GM18499 (cell line): ENCODE results near the gene ESR2.

Experiments used
- ATAC-seq: cut with Tn5 transposase; IDR thresholded peaks from one replicate; pipeline ENCODE4 v1.9.1; 2021; ENCODE audit warnings: moderate number of reproducible peaks; ENCODE audit not compliant: insufficient read depth, unreplicated experiment

ESR2 gene

DNA sequence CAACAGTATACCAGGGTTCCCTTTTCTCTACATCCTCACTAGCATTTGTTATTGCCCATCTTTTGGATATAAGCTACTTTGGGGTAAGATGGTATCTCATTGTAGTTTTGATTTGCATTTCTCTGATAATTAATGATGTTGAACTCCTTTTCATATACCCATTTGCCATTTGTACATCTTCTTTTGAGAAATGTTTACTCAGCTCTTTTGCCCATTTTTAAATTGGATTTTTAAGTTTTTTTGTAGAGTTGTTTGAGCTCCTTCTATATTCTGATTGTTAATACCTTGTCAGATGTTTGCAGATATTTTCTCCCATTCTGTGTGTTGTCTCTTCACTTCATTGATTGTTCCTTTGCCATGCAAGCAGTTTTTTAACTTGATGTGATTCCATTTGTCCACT, 22.2 kb downstream of the ESR2 start:
- no peak for ATAC-seq

DNA sequence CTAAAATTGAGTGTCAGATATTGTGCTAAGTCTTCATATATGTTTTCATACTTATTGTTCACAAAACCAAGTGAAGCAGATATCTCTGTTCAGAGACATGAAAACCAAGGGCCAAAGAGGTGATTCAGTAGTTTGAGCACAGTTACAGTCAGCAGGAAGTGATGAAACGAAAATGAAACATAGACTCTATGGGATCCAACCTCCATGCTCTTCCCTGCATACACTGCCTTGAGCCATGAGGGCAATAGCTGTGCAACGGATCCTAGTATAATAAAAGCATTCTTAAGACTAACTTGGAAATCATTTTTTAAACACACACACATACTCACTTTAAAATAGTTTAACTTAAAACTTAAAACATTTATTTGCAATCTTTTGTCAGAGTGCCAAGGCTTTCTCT, 27.9 kb downstream of the ESR2 start:
- no peak for ATAC-seq

DNA sequence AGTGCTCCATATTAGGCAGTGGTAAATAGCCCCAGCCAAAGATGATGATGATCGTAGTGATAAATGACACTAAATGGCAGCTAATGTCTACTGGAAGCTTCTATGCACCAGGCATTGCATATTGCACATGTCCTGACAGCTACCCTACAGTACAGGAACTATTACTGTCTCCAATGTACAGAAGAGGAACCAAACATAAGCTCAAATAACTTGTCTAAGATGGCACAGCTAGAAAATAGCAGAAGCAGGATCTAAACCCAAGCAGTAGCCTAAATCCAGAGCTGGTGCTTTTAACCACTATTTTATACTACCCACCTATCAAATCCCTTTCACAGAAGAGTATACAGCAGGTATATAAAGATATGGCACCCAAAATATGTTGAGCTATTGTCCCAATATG, 28.9 kb downstream of the ESR2 start:
- no peak for ATAC-seq

DNA sequence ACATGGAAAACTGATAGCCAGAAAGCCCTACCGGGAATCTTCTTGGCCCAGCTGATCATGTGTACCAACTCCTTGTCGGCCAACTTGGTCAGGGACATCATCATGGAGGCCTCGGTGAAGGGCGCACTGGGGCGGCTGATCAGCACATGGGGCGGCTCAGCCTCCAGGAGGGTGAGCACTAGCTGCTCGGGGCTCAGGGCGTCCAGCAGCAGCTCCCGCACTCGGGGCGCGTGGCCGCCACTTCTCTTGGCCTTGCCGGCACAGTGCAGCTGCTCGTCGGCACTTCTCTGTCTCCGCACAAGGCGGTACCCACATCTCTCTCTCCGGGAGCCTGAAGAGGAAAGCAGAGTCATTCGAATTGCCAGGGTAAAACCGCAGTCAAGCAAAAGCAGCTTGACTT, 33.8 kb downstream of the ESR2 start:
- ATAC-seq, result no peak

DNA sequence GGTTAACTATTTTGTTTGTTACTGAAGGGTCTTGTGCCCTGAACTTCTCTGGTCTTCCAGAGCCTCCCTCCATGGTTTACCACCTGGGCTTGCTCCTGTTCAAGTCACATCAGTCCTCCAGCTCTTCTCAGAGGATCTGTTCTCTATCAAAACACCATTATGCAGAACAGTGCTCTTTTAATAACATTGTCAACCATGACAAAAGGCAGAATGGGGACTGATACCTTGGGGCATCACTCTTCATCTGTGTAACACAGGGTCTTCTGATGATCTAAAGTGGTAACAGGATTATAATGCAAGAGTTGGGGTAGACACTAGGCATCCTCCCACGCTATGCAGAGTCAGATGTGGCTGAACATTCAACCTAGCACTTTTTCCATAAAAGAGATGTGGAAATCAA, 38.4 kb downstream of the ESR2 start:
- ATAC-seq, result no peak

DNA sequence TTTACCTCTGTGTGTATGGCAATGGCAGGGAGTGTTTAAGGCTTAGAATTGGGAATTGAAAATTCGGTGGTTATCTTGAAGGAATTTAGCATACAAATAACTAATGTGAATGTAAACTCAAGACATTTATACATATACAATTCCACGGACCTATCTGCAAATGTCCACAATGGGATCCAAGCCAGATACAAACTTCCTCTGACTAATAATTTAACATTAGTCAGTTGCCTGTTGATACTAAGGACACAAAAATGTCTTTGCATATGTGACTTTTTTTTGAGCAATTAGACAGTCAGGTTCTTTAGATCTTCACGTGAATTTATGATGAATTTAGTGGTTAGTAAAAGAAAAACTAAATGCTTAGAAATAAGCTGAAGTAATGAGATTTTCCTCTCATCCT, 40.5 kb downstream of the ESR2 start:
- ATAC-seq, result no peak

DNA sequence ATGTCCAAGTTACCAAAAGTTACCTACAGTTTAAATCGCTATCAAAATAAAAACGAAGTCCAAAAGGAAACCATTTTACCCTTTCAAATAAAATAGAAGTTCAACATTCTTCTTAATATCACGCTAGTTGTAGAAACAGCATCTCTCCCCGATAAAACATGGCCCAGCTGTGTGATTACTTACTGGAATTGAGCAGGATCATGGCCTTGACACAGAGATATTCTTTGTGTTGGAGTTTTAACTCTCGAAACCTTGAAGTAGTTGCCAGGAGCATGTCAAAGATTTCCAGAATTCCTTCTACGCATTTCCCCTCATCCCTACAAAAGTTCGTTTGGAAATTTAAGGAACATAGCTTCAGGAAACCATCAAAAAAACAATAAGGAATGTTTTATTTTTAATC, 44.8 kb downstream of the ESR2 start:
- ATAC-seq, result no peak

DNA sequence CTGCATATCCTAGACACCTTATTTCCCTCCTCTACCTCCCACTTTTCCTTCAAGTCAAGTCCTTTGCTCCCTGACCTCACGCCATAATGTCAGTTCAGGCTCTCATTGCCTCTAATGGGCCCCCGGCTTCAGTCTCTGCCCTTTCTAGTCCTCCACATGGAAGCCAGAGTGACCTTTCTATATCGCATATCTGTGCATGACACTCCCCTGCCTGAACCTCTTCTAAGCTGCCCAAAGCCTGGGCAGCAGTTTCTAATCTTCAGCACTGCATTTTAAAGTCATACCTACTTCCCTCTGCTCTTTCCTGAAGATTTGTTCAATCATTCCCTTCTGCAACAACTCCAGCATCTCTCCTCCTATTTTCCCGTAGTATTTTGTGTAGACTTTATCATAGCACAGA, 45.5 kb downstream of the ESR2 start:
- no peak for ATAC-seq

DNA sequence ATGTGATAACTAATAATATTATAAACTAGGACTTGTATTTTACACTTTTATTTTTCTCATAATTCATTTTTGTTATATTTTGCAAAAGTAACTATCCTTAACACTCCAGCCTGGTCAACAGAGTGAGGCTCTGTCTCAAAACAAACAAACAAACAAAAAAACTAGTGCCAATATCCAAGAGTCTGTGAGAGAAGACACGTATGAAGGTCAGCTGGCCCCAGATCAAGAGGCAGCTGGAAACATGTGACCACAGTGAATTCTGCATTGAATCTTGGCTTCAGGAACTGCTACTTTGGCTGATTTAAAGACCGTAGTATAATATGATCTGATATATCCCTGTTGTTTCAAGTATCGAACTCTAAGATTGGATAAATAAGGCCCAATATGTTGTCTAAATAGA, 47.0 kb downstream of the ESR2 start:
- no peak for ATAC-seq

DNA sequence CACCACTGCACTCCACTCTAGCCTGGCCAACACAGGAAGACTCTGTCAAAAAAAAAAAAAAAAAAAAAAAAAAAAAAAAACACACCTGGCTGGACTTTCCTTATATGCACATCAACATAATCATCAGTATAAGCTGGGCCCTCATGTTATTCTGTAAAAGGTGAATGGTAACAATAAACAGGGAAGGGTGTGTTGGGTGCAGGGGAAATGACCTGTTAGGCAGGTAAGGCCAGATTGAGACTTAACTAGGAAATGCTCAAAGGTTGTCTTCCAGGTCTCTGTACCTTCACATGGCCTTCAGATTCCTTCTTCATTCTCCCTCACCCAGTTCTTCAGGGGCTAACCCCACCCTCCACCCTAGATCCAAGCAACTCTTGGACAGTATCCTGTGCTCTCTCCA, 47.5 kb downstream of the ESR2 start:
- no peak for ATAC-seq

DNA sequence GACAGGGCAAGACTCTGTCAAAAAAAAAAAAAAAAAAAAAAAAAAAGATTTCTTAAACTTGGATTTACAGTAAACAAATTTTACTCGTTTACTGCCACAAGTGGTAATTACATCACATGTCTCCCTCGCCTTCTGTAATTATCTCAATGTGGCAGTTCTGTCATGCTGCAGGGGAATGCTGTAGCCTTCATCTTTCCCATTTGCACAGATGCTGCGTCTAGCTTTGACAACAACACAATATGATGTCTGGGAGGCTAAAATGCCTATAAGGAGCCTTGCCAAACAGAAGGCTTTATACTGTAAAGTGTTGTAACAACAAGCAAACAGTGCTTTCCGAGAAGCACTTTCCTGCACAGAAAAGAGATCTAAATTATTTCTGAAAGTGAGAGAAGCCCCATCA, 48.7 kb downstream of the ESR2 start:
- no peak for ATAC-seq

DNA sequence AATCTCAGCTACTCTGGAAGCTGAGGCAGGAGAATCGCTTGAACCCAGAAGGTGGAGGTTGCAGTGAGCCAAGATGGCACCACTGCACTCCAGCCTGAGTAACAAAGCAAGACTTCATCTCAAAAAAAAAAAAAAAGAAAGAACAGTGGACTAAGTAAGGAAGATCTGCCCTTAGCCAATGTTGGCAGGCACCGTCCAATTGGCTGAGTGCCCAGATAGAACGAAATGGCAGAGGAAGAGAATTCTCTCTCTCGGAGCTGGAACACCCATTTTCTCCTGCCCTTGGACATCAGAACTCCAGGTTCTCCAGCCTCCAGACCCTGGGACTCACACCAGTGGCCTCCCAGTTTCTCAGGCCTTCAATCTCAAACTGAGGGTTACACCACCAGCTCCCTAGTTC, 49.9 kb downstream of the ESR2 start:
- ATAC-seq, result no peak

DNA sequence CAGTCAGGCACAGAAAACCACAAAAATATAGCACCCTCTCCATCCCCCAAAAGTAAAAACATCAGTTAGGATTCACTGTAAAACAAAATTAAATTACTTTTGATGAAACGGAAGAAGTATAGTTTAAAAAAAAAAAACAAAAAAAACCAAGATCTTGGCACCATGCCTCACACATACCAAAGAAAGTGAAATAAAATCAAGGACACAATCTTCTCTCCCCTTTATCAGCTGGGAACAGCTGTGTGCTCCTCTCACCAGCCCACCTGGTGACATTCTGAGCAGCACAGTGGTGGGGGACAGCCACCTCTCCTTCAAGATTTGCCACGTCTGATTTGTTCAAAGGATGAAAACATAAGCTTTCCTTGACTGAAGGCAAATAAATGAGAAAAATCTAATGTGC, 55.5 kb downstream of the ESR2 start:
- ATAC-seq, result no peak

DNA sequence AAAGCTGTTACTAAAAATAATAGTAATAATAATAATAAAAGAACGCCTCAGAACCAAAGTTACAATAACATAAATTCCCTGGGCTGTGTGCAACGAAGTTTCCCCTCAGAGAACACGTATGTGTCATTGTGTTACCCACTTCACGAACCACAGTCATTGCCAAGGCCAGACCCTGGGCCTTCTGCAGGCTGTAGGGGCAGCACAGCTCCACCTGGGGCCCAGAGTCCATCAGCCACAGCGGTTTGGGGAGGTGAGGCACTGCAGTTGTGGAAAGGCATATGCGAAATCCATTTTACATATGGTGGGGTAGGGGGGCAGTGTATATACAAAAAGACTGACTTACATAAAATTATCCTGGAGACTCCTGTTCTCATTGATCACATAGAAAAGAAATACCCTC, 56.1 kb downstream of the ESR2 start:
- no peak for ATAC-seq

DNA sequence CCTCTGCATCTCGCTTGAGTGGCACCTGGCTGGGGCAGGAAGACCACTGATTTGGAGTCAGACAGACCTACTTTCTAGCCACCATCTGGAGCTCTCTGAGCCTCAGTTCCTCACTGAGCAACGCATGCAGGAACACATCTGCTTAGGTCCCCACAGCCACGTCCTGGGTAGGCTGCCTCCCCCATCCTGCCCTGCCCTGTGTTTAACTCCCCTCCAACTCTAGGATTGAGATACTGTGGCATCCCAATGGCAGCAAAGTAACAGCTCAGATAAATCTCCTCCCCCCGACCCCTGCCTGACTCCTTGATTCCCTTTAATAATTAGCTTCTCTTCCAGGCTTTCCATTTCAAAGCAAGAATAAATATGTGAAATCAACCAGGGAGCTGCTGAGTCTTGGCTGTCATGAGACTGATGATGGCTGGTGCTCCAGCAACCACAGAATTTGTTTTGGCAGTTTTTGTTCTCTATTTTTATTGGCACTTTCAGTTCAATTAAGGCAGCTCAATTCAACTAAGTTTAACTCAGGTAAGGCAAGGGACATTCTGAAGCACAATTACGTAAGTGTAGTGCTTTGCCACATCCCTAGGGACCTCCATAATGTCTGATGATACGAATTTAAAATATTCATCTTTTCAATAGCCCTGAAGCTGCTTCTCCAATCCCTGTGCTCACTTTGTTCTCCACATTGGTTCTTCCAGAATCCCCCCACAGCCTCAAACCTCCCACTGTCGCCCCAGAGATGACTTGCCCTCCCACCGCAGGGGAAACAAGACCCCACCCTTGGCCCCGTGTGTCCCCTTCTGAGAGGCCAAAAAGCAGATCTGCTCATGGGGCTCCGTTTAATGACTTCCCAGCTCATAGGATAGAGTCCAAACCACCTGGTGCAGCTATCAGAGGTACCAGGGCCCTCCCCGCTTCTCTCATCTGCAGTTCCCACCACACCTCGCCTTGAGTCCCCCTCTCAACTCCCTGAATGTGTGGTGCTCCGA, 58.2 kb downstream of the ESR2 start:
- ATAC-seq, result peak; percentile 54

DNA sequence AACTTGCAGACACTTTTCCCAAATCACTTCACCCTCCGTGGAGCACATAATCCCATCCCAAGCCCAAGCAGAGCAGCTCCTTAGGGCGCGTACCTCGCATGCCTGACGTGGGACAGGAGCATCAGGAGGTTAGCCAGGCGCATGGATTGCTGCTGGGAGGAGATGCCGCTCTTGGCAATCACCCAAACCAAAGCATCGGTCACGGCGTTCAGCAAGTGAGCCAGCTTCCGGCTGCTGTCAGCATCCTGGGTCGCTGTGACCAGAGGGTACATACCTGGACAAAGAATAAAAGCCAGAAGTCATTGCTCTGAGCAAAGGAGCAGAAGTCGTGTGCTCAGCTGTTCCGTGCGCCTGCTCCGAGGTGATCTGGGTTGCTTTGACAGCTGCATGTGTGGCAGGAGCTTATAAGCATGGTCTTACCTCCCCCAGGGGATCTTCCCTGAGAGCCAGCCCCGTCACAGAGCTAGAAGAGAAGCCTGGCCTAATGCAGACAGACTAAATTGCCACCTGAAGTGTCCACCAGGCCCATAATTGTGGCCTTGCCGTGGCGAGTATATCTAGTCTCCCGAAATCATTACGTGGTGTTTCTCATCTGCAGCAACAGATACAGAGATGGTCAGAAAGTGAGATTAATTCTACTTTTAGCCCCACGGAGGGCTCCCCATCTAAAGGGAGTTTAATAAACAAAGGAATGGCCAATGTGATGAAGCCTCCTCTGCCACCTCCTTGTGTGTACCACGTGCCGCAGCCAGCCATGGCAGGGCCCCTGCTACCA, 59.1 kb downstream of the ESR2 start:
- no peak for ATAC-seq

DNA sequence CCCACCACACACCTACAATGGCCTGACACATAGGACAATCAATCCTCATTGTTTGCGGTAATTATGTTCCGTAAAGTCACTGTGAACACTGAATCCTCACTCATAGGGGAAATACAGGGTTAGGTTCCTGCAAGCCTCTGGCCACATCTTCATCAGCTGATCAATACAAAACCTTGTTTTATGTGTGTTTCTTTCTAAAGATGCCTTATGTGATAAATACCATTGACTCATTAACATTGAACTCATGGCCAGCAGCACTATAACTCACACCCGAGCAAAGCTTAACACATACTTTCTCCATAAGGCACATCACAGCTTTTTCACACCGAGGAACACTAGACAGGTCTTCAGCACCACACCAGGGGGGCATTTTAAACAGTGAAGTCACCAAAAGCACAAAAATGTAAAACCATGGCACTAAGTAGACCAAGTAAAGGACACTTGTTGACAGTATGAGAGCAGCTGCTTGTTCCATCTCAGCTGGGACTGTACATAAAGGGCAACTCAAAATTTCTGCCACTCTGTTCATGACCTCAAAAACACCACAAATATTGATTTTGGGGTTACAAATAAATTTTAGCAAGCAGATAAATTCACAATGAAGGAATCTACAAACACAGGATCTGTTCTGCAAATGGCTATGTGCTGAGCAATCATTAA, 60.5 kb downstream of the ESR2 start:
- ATAC-seq, result no peak

DNA sequence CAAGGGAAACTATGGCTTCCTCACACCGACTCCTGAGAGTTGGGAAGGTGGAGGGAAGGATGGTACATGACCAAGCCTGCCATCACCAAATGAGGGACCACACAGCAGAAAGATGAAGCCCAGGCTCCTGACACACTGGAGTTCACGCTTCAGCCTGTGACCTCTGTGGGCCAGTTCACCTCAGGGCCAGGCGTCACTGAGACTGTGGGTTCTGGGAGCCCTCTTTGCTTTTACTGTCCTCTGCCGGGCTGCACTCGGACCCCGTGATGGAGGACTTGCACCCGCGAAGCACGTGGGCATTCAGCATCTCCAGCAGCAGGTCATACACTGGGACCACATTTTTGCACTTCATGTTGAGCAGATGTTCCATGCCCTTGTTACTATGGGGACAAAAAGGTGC, 61.2 kb downstream of the ESR2 start:
- ATAC-seq, result no peak

DNA sequence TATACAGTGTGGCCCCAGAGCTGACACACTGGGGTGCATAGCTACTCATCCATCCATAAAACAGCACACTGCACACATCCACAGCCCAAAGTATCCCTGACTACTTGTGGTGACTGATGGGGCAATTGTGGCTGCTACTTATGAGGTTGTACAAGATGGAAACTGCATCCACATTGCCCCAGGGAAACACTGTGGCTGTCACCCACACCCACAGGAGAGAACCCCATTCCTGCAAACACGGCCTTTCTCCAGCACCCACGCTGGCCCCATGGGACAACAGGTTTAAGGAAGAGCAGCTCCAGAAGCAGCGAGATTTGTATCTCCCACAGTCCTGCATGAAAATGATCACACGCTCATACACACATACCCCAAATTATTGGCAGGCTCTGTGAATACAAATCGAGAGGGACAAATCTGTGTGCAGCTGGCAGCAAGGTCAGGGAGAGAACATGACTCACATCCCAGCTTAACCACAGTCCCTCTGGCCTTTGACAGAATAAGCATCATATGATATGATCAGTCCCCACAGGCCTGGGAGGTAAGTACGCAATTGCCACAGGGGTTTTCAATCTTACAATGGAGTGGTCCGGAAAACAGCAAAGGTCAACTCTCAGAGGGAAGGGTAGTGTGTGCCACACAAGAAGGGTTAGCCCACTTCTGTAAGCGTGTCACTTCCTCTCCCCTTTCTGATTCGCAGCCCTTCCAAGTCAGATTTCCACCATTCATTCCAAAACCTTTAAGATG, 61.9 kb downstream of the ESR2 start:
- peak; percentile 33 for ATAC-seq

DNA sequence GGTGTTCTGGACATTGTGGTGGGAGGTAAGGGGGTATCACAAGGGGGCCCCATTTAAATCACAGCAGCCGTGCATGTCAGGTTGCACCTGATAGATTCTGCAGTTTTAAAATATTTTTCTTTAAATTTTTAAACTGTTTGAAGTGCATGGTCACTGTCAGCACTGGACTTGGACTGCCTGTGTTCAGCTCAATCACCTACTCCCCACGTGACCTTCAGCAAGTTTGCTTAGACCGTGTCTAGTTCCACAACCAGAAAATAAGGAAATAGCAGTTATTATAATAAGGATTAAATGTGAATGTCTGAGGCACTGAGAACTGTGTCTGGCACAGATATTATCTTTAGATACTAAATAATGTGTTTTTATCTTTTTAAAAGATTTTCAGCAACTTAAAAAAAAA, 64.7 kb downstream of the ESR2 start:
- no peak for ATAC-seq
